Measurements from ENCODE around the gene HIF1AN. TPM values are rescaled to one million over a fixed set of nuclear protein-coding genes. Genes with fewer than 3 reads are reported as not detected.

Gene HIF1AN
- total and polyA plus RNA-seq, 2 of the 8 experiments (the other 6 are each of a cell fraction or from before 2014, with no cell fraction given) = 10.9 to 62.8 TPM

- ChIA-PET POLR2A (ENCODE audit: partially characterized antibody) (interaction anchor here (0.7 to 2.4 kb wide), 4 partner anchors 13 to 176 kb away, joined by 3 to 8 read pairs (median 5); no protein-coding TSS in a partner anchor), CTCF (ENCODE audit: partially characterized antibody) (interaction anchor here (0.6 to 9.8 kb wide), 28 partner anchors 11 to 460 kb away, joined by 3 to 88 read pairs (median 4); partner anchors contain the start of gene HIF1AN)
- Histone ChIP-seq H3K9ac (replicated peaks in 1 of 4; ENCODE audit: extremely low read depth in 1 of 4, low read depth in 3 of 4, low read length in 3 of 4) (no peak overlapping the region), H2BK5ac (ENCODE audit: low read depth, low read length) (no peak overlapping the region), H3K4ac (replicated peaks; ENCODE audit: insufficient read length, low read depth, low read length) (no peak overlapping the region), H3K56ac (replicated peaks; ENCODE audit: insufficient read length, low read depth, low read length) (no peak overlapping the region), H3K79me1 (ENCODE audit: low read depth, low read length) (no peaks in the 10 kb centered on the region), H3K23me2 (ENCODE audit: low read depth, low read length) (peaks cover 8% of the 10 kb centered on the region; the same call in 1 of the 2 replicates), H3K27me3 (replicated peaks in 1 of 4; ENCODE audit: control insufficient read depth in 3 of 4, extremely low read depth in 1 of 4, insufficient read depth in 3 of 4, low read length in 3 of 4) (peaks cover 0 to 27% (median 13%) of the 10 kb centered on the region in 4 experiments; a peak in 6 of 7 replicates), H2BK20ac (ENCODE audit: low read length) (no peak overlapping the region), H4K8ac (ENCODE audit: extremely low read depth, insufficient read depth, low read length) (no peak overlapping the region), H3K18ac (ENCODE audit: extremely low read depth, low read length) (no peak overlapping the region), H3K23ac (ENCODE audit: insufficient read length) (no peak overlapping the region), H4K5ac (ENCODE audit: insufficient read length, low read depth, low read length) (no peak overlapping the region), H4K20me1 (replicated peaks in 1 of 2; ENCODE audit: control insufficient read depth in 1 of 2, insufficient read depth in 2 of 2, low read length in 2 of 2) (peaks cover 0 to 3% of the 10 kb centered on the region in 2 experiments), H3K14ac (ENCODE audit: insufficient read length) (no peak overlapping the region), H4K91ac (replicated peaks; ENCODE audit: insufficient read length, low read length) (no peak overlapping the region), H2BK15ac (ENCODE audit: low read length) (0 out of 2 replicates have a peak overlapping the region, but pooled peaks have one; percentile 46), H3K4me1 (replicated peaks in 1 of 4; ENCODE audit: control insufficient read depth in 3 of 4, insufficient read depth in 4 of 4, low read length in 3 of 4) (peaks cover 0 to 4% (median 2%) of the 10 kb centered on the region in 4 experiments; a peak in 4 of 7 replicates), H3K4me2 (ENCODE audit: insufficient read depth in 1 of 2, low read depth in 2 of 2, low read length in 2 of 2) (no peak overlapping the region), H2AK5ac (ENCODE audit: low read depth, low read length) (no peak overlapping the region), H2BK120ac (replicated peaks; ENCODE audit: low read depth, low read length) (no peak overlapping the region), H3K9me3 (ENCODE audit: insufficient read depth in 2 of 2, low read depth in 1 of 2, low read length in 1 of 2) (no peaks in the 10 kb centered on the region; a peak in 1 of 4 replicates), H2BK12ac (ENCODE audit: low read depth, low read length) (no peak overlapping the region), H3K4me3 (ENCODE audit: extremely low read depth in 1 of 4, insufficient read depth in 2 of 4, low read depth in 3 of 4, low read length in 4 of 4) (no peak overlapping the region), H3K27ac (ENCODE audit: low read depth, low read length) (no peak overlapping the region), H2AFZ (ENCODE audit: low read length) (no peak overlapping the region), H3K36me3 (ENCODE audit: control insufficient read depth in 2 of 4, insufficient read depth in 4 of 4, low read length in 3 of 4) (no peaks in the 10 kb centered on the region), H3K79me2 (ENCODE audit: control insufficient read depth in 1 of 2, insufficient read depth in 2 of 2, low read length in 2 of 2) (no peaks in the 10 kb centered on the region)
- no peak for DNase-seq (ENCODE audit: low read depth in 1 of 2, low spot score in 2 of 2)
- TF ChIP-seq MAX (IDR thresholded peaks at IDR 0.05) (no peak), POLR2AphosphoS5 (IDR thresholded peaks at IDR 0.05; ENCODE audit: low read depth, low read length) (no peak), POU5F1 (IDR thresholded peaks at IDR 0.05; ENCODE audit: low read depth, low read length) (no peak), EP300 (IDR thresholded peaks at IDR 0.05; ENCODE audit: borderline replicate concordance in 1 of 2, low read depth in 2 of 2, low read length in 2 of 2) (no peak), CHD1 (IDR thresholded peaks at IDR 0.05; ENCODE audit: low read depth, low read length) (no peak), HDAC2 (IDR thresholded peaks at IDR 0.05; ENCODE audit: borderline replicate concordance in 1 of 2, low read depth in 2 of 2, low read length in 2 of 2) (no peak), FOSL1 (IDR thresholded peaks at IDR 0.05; ENCODE audit: insufficient read depth, low read depth, low read length) (no peak)
- FAIRE-seq = no peak
- 79% methylated on average over 6 of the region's 6 CpGs; no CpG with 5 or more reads in 1 of the 2 experiments for WGBS, 2 experiments (ENCODE audit: extremely low coverage in 1 of 2, insufficient coverage in 1 of 2, insufficient read length in 1 of 2, insufficient replicate concordance in 2 of 2, low coverage in 1 of 2, low lambda C conversion rate in 2 of 2, missing lambda C conversion rate in 1 of 2)
Measured at GRCh38 chr10:100567826-100568225, 32.1 kb downstream of the HIF1AN start.

All from H1 (cell line).